WTC11 (cell line): ENCODE results near the gene JSRP1. TPM values are rescaled to one million over a fixed set of nuclear protein-coding genes. Genes with fewer than 3 reads are reported as not detected.
A peak's percentile ranks its signal among the peaks of the same experiment; 100 is the strongest.

Experiments
- ATAC-seq: fragments of 200-7000 bp; cut with Tn5 transposase; 2 replicates; pipeline ENCODE4 v1.10.0; 2021; ENCODE audit warnings: mild to moderate bottlenecking, moderate library complexity
- CTCF ChIA-PET: fragments of 300-600 bp; sonication (Branson Sonifier 250); formaldehyde crosslinking; loops from one replicate; lab custom pipeline; 2021; ENCODE audit warnings: antibody characterized with exemption; lab: Charles Lee
- POLR2A ChIA-PET: fragments of 350-600 bp; sonication (Branson Sonifier 250); formaldehyde crosslinking; loops from one replicate; lab custom pipeline; 2021; ENCODE audit warnings: antibody characterized with exemption; lab: Charles Lee
- DNase-seq: peaks from one replicate; pipeline ENCODE4 v3.0.0; 2021; ENCODE audit warnings: low spot score
- H3K27ac Mint-ChIP-seq: 2 replicates; pipeline ENCODE4 v1.8.0; 2021; ENCODE audit warnings: mixed read lengths
- H3K27me3 Mint-ChIP-seq: 2 replicates; pipeline ENCODE4 v1.8.0; 2021; ENCODE audit warnings: low read depth, mild to moderate bottlenecking, moderate library complexity, mixed read lengths
- H3K36me3 Mint-ChIP-seq: 2 replicates; pipeline ENCODE4 v1.8.0; 2021; ENCODE audit warnings: mixed read lengths
- H3K4me1 Mint-ChIP-seq: 2 replicates; pipeline ENCODE4 v1.8.0; 2022; ENCODE audit warnings: mixed read lengths
- H3K4me3 Mint-ChIP-seq: 2 replicates; pipeline ENCODE4 v1.8.0; 2021; ENCODE audit warnings: mild to moderate bottlenecking, moderate library complexity, mixed read lengths
- H3K9me3 Mint-ChIP-seq: 2 replicates; pipeline ENCODE4 v1.8.0; 2021; ENCODE audit warnings: mixed read lengths
- CBFB ChIP-seq: sonication (generic); formaldehyde crosslinking; IDR thresholded peaks from 2 replicates; pipeline ENCODE4 v1.8.1; 2022; ENCODE audit warnings: mild to moderate bottlenecking, low read depth, missing genetic modification reagents
- FOXP1 ChIP-seq: sonication (generic); formaldehyde crosslinking; IDR thresholded peaks from 2 replicates; pipeline ENCODE4 v1.8.0; 2022; ENCODE audit warnings: missing genetic modification reagents, mild to moderate bottlenecking, moderate library complexity, borderline replicate concordance
- GTF2I ChIP-seq: fragments of 250-450 bp; sonication (Bioruptor Pico); conservative IDR thresholded peaks from 2 replicates; pipeline ENCODE4 v1.4.0; 2021; ENCODE audit warnings: mild to moderate bottlenecking
- JUN ChIP-seq: sonication (generic); formaldehyde crosslinking; IDR thresholded peaks from 2 replicates; pipeline ENCODE4 v1.8.0; 2023; ENCODE audit warnings: mild to moderate bottlenecking, missing genetic modification reagents
- MXD4 ChIP-seq: fragments of 250-450 bp; sonication (Bioruptor Pico); IDR thresholded peaks from 2 replicates; pipeline ENCODE4 v1.8.0; 2021; ENCODE audit warnings: mild to moderate bottlenecking, moderate library complexity, borderline replicate concordance
- RORB ChIP-seq: fragments of 250-450 bp; sonication (Bioruptor Pico); IDR thresholded peaks from 2 replicates; pipeline ENCODE4 v1.9.0; 2021; ENCODE audit warnings: mild to moderate bottlenecking
- ZNF121 ChIP-seq: sonication (generic); formaldehyde crosslinking; IDR thresholded peaks from 2 replicates; pipeline ENCODE4 v1.8.0; 2023; ENCODE audit warnings: missing genetic modification reagents
- ZNF219 ChIP-seq: sonication (generic); formaldehyde crosslinking; IDR thresholded peaks from 2 replicates; pipeline ENCODE4 v1.8.0; 2023; ENCODE audit warnings: missing genetic modification reagents, mild to moderate bottlenecking, borderline replicate concordance
- ZNF232 ChIP-seq: sonication (generic); formaldehyde crosslinking; IDR thresholded peaks from 2 replicates; pipeline ENCODE4 v1.8.0; 2022; ENCODE audit warnings: mild to moderate bottlenecking, missing genetic modification reagents
- ZNF671 ChIP-seq: fragments of 250-450 bp; sonication (Bioruptor Pico); IDR thresholded peaks from 2 replicates; pipeline ENCODE4 v1.8.0; 2021; ENCODE audit warnings: mild to moderate bottlenecking
- total RNA-seq: library from RNA; stranded (reverse); gene quantifications from 3 replicates; pipeline ENCODE4 v1.2.3, GENCODE V29; 2021
- TF ChIP-seq, protein P1 (sequence below): sonication (generic); formaldehyde crosslinking; IDR thresholded peaks from 2 replicates; pipeline ENCODE4 v1.8.1; 2022; ENCODE audit warnings: low read depth, missing genetic modification reagents, borderline replicate concordance
- TF ChIP-seq, protein P2 (sequence below): sonication (generic); formaldehyde crosslinking; IDR thresholded peaks from 2 replicates; pipeline ENCODE4 v1.8.1; 2023; ENCODE audit warnings: mild to moderate bottlenecking, missing genetic modification reagents
- TF ChIP-seq, protein P3 (sequence below): sonication (generic); formaldehyde crosslinking; conservative IDR thresholded peaks from 2 replicates; pipeline ENCODE4 v1.8.1; 2023; ENCODE audit warnings: mild to moderate bottlenecking, low read depth, missing genetic modification reagents, moderate library complexity
- TF ChIP-seq, protein P4 (sequence below): fragments of 250-450 bp; sonication (Bioruptor Pico); IDR thresholded peaks from 2 replicates; pipeline ENCODE4 v1.9.0; 2021; ENCODE audit warnings: mild to moderate bottlenecking

The JSRP1 gene
- total RNA-seq, 1 experiment from 2014 or later: 0.33 TPM

DNA sequence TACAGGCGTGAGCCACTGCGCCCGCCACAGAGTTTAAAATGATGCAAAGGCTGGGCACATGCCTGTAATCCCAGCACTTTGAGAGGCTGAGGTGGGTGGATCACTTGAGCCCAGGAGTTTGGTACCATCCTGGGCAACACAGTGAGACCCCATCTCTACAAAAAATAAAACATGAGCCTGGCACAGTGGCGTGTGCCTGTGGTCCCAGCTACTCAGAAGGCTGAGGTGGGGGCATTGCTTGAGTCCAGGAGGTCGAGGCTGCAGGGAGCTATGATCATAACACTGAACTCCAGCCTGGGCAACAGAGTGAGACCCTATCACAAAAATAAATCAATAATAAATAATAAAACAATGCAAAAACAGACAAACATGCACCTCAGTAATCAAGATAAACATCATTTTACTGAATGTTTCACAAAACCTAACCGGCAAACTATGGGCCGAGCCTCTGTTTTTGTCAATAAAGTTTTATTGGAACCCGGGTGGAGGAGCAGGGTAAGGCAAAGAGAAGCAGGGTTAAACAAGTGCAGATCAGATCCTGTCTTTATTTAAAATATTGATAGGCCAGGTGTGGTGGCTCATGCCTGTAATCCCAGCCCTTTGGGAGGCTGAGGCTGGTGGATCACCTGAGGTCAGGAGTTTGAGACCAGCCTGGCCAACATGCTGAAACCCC is 27.8 kb upstream of the JSRP1 start:
- H3K4me3 Mint-ChIP-seq: no peak overlapping the region
- no peak for ATAC-seq
- peaks cover 8% of the 10 kb centered on the region for H3K4me1 Mint-ChIP-seq
- POLR2A ChIA-PET: no interaction called here
- H3K36me3 Mint-ChIP-seq: no peaks in the 10 kb centered on the region
- H3K27me3 Mint-ChIP-seq: peaks cover 32% of the 10 kb centered on the region
- H3K27ac Mint-ChIP-seq: no peak overlapping the region
- TF ChIP-seq GTF2I (CRISPR knock-in tag) (peak; percentile 83; the same call in 1 of the 2 replicates), ZNF219 (CRISPR knock-in tag) (no peak), MXD4 (CRISPR knock-in tag) (no peak), RORB (CRISPR knock-in tag) (no peak), ZNF121 (peak; percentile 97), JUN (CRISPR knock-in tag) (no peak), FOXP1 (CRISPR knock-in tag) (no peak), ZNF232 (CRISPR knock-in tag) (no peak), ZNF671 (no peak)
- TF ChIP-seq, protein P1, sequence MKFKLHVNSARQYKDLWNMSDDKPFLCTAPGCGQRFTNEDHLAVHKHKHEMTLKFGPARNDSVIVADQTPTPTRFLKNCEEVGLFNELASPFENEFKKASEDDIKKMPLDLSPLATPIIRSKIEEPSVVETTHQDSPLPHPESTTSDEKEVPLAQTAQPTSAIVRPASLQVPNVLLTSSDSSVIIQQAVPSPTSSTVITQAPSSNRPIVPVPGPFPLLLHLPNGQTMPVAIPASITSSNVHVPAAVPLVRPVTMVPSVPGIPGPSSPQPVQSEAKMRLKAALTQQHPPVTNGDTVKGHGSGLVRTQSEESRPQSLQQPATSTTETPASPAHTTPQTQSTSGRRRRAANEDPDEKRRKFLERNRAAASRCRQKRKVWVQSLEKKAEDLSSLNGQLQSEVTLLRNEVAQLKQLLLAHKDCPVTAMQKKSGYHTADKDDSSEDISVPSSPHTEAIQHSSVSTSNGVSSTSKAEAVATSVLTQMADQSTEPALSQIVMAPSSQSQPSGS (CRISPR knock-in tag): no peak
- TF ChIP-seq, protein P2, sequence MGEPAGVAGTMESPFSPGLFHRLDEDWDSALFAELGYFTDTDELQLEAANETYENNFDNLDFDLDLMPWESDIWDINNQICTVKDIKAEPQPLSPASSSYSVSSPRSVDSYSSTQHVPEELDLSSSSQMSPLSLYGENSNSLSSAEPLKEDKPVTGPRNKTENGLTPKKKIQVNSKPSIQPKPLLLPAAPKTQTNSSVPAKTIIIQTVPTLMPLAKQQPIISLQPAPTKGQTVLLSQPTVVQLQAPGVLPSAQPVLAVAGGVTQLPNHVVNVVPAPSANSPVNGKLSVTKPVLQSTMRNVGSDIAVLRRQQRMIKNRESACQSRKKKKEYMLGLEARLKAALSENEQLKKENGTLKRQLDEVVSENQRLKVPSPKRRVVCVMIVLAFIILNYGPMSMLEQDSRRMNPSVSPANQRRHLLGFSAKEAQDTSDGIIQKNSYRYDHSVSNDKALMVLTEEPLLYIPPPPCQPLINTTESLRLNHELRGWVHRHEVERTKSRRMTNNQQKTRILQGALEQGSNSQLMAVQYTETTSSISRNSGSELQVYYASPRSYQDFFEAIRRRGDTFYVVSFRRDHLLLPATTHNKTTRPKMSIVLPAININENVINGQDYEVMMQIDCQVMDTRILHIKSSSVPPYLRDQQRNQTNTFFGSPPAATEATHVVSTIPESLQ (CRISPR knock-in tag): no peak
- TF ChIP-seq, protein P3, sequence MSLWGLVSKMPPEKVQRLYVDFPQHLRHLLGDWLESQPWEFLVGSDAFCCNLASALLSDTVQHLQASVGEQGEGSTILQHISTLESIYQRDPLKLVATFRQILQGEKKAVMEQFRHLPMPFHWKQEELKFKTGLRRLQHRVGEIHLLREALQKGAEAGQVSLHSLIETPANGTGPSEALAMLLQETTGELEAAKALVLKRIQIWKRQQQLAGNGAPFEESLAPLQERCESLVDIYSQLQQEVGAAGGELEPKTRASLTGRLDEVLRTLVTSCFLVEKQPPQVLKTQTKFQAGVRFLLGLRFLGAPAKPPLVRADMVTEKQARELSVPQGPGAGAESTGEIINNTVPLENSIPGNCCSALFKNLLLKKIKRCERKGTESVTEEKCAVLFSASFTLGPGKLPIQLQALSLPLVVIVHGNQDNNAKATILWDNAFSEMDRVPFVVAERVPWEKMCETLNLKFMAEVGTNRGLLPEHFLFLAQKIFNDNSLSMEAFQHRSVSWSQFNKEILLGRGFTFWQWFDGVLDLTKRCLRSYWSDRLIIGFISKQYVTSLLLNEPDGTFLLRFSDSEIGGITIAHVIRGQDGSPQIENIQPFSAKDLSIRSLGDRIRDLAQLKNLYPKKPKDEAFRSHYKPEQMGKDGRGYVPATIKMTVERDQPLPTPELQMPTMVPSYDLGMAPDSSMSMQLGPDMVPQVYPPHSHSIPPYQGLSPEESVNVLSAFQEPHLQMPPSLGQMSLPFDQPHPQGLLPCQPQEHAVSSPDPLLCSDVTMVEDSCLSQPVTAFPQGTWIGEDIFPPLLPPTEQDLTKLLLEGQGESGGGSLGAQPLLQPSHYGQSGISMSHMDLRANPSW (CRISPR knock-in tag): no peak
- TF ChIP-seq, protein P4, sequence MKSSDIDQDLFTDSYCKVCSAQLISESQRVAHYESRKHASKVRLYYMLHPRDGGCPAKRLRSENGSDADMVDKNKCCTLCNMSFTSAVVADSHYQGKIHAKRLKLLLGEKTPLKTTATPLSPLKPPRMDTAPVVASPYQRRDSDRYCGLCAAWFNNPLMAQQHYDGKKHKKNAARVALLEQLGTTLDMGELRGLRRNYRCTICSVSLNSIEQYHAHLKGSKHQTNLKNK: no peak
- CTCF ChIA-PET: interaction anchor here (0.6 to 2.4 kb wide), 4 partner anchors 32 to 1890 kb away, joined by 3 to 13 read pairs (median 3); no protein-coding TSS in a partner anchor
- no peaks in the 10 kb centered on the region for H3K9me3 Mint-ChIP-seq
- no peak for DNase-seq

DNA sequence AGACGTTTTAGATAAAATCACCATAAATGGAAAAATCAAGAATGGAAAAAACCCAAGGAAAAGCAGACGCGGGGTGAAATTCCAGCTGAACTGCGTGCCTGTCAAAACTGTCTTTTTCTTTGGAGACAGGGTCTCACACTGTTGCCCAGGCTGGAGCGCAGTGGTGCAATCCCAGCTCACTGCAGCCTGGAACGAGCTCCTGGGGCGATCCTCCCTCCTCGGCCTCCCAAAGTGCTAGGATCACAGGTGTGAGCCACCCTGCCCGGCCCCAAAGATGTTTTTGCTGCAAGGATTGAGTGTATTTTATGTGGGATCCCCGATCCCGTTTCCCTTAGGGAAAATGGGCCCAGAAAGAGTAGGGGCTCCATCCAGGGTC is 26.6 kb upstream of the JSRP1 start:
- TF ChIP-seq ZNF121: peak; percentile 87
- no peak for TF ChIP-seq CBFB (CRISPR knock-in tag)
- ChIA-PET POLR2A (no interaction called here), CTCF (interaction anchor here (0.6 to 2.4 kb wide), 3 partner anchors 33 to 61 kb away, joined by 3 to 13 read pairs (median 3); partner anchors contain the start of gene PLEKHJ1)
- Mint-ChIP-seq H3K4me1 (peaks cover 5% of the 10 kb centered on the region; the same call in 1 of the 2 replicates), H3K4me3 (peak overlapping the region; percentile 62), H3K27ac (no peak overlapping the region), H3K36me3 (no peaks in the 10 kb centered on the region), H3K9me3 (no peaks in the 10 kb centered on the region), H3K27me3 (peaks cover 21% of the 10 kb centered on the region)
- no peak for ATAC-seq
- DNase-seq: no peak
